ENCODE data around the gene MAVS. TPM values are rescaled to one million over a fixed set of nuclear protein-coding genes. Genes with fewer than 3 reads are reported as not detected.
"Not testable (repeated sequence)": the region's sequence is repeated elsewhere in the genome, so short reads cannot be mapped to it uniquely, and the experiment has no call there.

The MAVS gene
- total RNA-seq, 1 donor from 2014 or later: 44.9 TPM

GRCh38 chr20:3826420-3826819 is 20.2 kb upstream of the MAVS start:
- H3K27ac ChIP-seq (replicated peaks): peak overlapping the region; percentile 42
- DNase-seq: no peak
- H3K4me1 ChIP-seq: peaks cover 28% of the 10 kb centered on the region
- TF ChIP-seq CTCF (IDR thresholded peaks at IDR 0.05; ENCODE audit: borderline replicate concordance): no peak
- H3K9me3 ChIP-seq (replicated peaks): no peaks in the 10 kb centered on the region
- H3K4me3 ChIP-seq: no peak overlapping the region
- H3K27me3 ChIP-seq (ENCODE audit: low read depth): no peaks in the 10 kb centered on the region
- peaks cover 40% of the 10 kb centered on the region for H3K36me3 ChIP-seq
- intact Hi-C loops (cut with micrococcal nuclease): no loop called here

GRCh38 chr20:3828798-3829197 is 17.8 kb upstream of the MAVS start:
- H3K36me3 ChIP-seq: peaks cover 21% of the 10 kb centered on the region
- no peak overlapping the region for H3K4me3 ChIP-seq
- H3K9me3 ChIP-seq (replicated peaks): no peaks in the 10 kb centered on the region
- no peaks in the 10 kb centered on the region for H3K27me3 ChIP-seq (ENCODE audit: low read depth)
- intact Hi-C loops (cut with micrococcal nuclease): no loop called here
- peaks cover 20% of the 10 kb centered on the region for H3K4me1 ChIP-seq
- no peak for DNase-seq
- no peak for TF ChIP-seq CTCF (IDR thresholded peaks at IDR 0.05; ENCODE audit: borderline replicate concordance)
- H3K27ac ChIP-seq (replicated peaks): no peak overlapping the region

- H3K4me1 ChIP-seq: peaks cover 17% of the 10 kb centered on the region
- H3K27ac ChIP-seq (replicated peaks); H3K4me3 ChIP-seq; intact Hi-C loops (cut with micrococcal nuclease); H3K36me3 ChIP-seq; H3K27me3 ChIP-seq (ENCODE audit: low read depth); H3K9me3 ChIP-seq (replicated peaks); DNase-seq: not testable (repeated sequence)
These were observed 16.7 kb upstream of the MAVS start for GRCh38 chr20:3829891-3830290.

GRCh38 chr20:3836132-3836531 is 10.5 kb upstream of the MAVS start:
- Histone ChIP-seq H3K36me3 (no peaks in the 10 kb centered on the region), H3K9me3 (replicated peaks) (no peaks in the 10 kb centered on the region), H3K27ac (replicated peaks) (no peak overlapping the region), H3K27me3 (ENCODE audit: low read depth) (no peaks in the 10 kb centered on the region), H3K4me3 (no peak overlapping the region), H3K4me1 (no peaks in the 10 kb centered on the region)
- intact Hi-C loops (cut with micrococcal nuclease): no loop called here
- TF ChIP-seq CTCF (IDR thresholded peaks at IDR 0.05; ENCODE audit: borderline replicate concordance): no peak
- DNase-seq: no peak

GRCh38 chr20:3839328-3839727 is 7.3 kb upstream of the MAVS start:
- H3K4me1 ChIP-seq: peaks cover 13% of the 10 kb centered on the region
- H3K27me3 ChIP-seq (ENCODE audit: low read depth): no peaks in the 10 kb centered on the region
- H3K36me3 ChIP-seq: no peaks in the 10 kb centered on the region
- no peak overlapping the region for H3K4me3 ChIP-seq
- no peak overlapping the region for H3K27ac ChIP-seq (replicated peaks)
- intact Hi-C loops (cut with micrococcal nuclease): no loop called here
- DNase-seq: no peak
- H3K9me3 ChIP-seq (replicated peaks): no peaks in the 10 kb centered on the region
- TF ChIP-seq CTCF (IDR thresholded peaks at IDR 0.05; ENCODE audit: borderline replicate concordance): no peak

GRCh38 chr20:3840201-3840600 is 6.4 kb upstream of the MAVS start:
- H3K36me3 ChIP-seq; H3K4me3 ChIP-seq; DNase-seq; intact Hi-C loops (cut with micrococcal nuclease); H3K9me3 ChIP-seq (replicated peaks); H3K27me3 ChIP-seq (ENCODE audit: low read depth); H3K27ac ChIP-seq (replicated peaks): not testable (repeated sequence)
- H3K4me1 ChIP-seq: peaks cover 13% of the 10 kb centered on the region

Measured in left ventricle myocardium inferior (tissue), 1 donor.